SH-SY5Y (cell line): ENCODE results near the gene BTG2.

Experiments used
- GATA2 ChIP-seq: IDR thresholded peaks from 2 replicates; pipeline ENCODE4 v1.6.1; 2011; ENCODE audit warnings: mild to moderate bottlenecking, low read depth, low read length
- GATA3 ChIP-seq: IDR thresholded peaks from 2 replicates; pipeline ENCODE4 v1.6.1; 2011; ENCODE audit warnings: low read depth, mild to moderate bottlenecking, low read length, moderate library complexity

DNA sequence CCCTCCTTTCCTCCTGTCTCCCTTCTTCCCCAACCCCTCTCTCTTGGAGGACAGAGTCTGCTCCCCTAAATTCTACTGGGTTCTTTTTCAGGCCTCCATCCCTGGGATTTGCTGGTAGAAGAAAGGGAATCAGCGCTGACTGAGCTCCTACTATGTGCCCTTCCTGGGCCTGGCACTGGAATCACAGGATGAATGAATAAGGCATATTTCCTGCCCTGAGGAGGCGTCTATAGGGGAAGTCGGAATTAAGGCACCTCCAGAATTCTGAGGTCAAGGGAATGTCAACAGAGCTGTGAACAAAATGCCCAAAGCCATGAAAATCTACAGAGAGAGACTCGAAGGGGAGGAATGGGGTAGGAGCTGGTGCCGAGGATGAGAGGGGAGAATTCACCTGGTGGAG, 17.4 kb upstream of the BTG2 start:
- TF ChIP-seq GATA2 (no peak), GATA3 (no peak)
